HEK293T (cell line): ENCODE results near the gene SLC52A1.

Source experiments
- CTBP1 ChIP-seq: fragments of 450-650 bp; IDR thresholded peaks from 2 replicates; pipeline ENCODE4 v1.6.1; 2016; ENCODE audit warnings: borderline replicate concordance
- SP1 ChIP-seq: fragments of 450-650 bp; IDR thresholded peaks from 2 replicates; pipeline ENCODE4 v1.6.1; 2017

DNA sequence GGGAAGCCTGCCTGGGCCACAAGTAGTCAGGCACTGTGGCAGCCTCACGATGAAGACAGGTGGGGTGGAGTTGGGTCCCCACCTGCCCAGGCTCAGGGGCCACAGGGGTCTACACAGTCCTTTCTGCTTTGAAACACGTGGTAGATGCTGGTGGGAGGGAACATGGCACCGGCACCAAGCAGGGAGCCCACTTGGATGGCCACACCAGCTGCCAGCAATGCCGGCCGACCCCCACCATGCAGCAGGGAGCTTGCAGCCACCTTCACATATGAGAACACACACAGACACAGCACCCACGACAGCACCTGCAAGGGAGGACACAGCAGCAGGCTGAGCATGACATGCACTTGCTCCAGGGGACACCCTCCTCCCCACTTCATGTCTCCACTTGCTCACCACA lies 2.4 kb downstream of the SLC52A1 start:
- TF ChIP-seq CTBP1 (no peak), SP1 (no peak)
